Measurements from ENCODE around the gene TBRG4.

TBRG4 gene

DNA sequence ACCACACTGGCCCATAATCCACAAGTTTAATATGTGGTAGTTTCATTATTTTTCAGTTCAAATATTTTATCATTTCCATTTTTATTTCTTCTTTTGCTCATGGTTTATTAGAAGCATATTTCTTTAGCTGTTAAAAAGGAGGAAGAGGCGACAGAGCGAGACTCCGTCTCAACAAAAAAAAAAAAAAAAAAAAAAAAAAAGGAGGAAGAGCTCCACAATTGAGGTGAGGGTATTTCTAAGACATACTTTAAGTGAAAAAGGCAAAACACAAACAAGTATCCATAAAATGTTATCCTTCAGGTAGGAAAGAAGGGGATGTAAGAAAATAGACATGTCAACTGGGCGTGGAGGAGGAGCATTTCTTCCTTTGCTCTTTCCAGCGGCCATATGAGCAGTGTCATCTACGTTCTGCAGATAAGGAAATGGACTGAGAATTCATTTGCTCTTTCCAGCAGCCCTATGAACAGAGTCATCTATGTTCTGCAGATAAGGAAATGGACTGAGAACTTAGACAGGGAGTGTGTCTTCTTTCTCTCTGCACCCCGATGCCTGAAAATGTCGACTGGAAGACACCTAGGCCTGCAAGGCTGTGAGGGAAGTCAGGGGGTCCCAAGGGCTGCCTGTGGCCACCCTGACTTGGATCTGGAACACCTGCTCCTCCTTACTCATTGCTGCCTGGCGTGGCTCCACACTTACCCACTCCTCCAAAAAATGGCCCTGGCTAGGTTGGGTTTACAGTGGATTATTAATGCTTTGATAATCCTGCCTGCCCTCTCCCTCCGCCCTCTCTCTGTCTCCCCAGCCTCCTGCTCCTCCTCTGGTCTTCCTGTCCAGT, 27.2 kb upstream of the TBRG4 start:
- no peaks in the 10 kb centered on the region for H3K79me2 ChIP-seq (ENCODE audit: insufficient read depth, low read length)
- no peaks in the 10 kb centered on the region for H3K9me2 ChIP-seq (replicated peaks; ENCODE audit: low read depth, low read length)
- no peaks in the 10 kb centered on the region for H3F3A ChIP-seq (ENCODE audit: low read depth)
- no peak overlapping the region for H3K4me2 ChIP-seq (ENCODE audit: low read depth, low read length, poor library complexity, severe bottlenecking)
- H3K4me3 ChIP-seq (ENCODE audit: low read length, poor library complexity, severe bottlenecking) = no peak overlapping the region
- no peaks in the 10 kb centered on the region for H4K20me1 ChIP-seq (ENCODE audit: insufficient read depth, low read length, poor library complexity, severe bottlenecking)
- no peaks in the 10 kb centered on the region for H3K9me3 ChIP-seq (ENCODE audit: insufficient read depth, low read depth, low read length)
- no peak for TF ChIP-seq EZH2phosphoT487 (IDR thresholded peaks at IDR 0.05; ENCODE audit: borderline replicate concordance)
- TF ChIP-seq, protein P1, sequence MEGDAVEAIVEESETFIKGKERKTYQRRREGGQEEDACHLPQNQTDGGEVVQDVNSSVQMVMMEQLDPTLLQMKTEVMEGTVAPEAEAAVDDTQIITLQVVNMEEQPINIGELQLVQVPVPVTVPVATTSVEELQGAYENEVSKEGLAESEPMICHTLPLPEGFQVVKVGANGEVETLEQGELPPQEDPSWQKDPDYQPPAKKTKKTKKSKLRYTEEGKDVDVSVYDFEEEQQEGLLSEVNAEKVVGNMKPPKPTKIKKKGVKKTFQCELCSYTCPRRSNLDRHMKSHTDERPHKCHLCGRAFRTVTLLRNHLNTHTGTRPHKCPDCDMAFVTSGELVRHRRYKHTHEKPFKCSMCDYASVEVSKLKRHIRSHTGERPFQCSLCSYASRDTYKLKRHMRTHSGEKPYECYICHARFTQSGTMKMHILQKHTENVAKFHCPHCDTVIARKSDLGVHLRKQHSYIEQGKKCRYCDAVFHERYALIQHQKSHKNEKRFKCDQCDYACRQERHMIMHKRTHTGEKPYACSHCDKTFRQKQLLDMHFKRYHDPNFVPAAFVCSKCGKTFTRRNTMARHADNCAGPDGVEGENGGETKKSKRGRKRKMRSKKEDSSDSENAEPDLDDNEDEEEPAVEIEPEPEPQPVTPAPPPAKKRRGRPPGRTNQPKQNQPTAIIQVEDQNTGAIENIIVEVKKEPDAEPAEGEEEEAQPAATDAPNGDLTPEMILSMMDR (conservative IDR thresholded peaks at IDR 0.05; ENCODE audit: low read length) = no peak
- no peaks in the 10 kb centered on the region for H3K36me3 ChIP-seq (ENCODE audit: insufficient read depth, low read length)
- 0 out of 2 replicates have a peak overlapping the region, but pooled peaks have one; percentile 33 for H2AFZ ChIP-seq (ENCODE audit: low read length)
- no peak overlapping the region for H3K9ac ChIP-seq (ENCODE audit: low read depth, low read length, poor library complexity, severe bottlenecking)
- no peaks in the 10 kb centered on the region for H3K27me3 ChIP-seq (ENCODE audit: insufficient read depth, low read length, poor library complexity, severe bottlenecking)
- peaks cover 4% of the 10 kb centered on the region for H3K4me1 ChIP-seq (ENCODE audit: insufficient read depth, low read length, poor library complexity, severe bottlenecking)

DNA sequence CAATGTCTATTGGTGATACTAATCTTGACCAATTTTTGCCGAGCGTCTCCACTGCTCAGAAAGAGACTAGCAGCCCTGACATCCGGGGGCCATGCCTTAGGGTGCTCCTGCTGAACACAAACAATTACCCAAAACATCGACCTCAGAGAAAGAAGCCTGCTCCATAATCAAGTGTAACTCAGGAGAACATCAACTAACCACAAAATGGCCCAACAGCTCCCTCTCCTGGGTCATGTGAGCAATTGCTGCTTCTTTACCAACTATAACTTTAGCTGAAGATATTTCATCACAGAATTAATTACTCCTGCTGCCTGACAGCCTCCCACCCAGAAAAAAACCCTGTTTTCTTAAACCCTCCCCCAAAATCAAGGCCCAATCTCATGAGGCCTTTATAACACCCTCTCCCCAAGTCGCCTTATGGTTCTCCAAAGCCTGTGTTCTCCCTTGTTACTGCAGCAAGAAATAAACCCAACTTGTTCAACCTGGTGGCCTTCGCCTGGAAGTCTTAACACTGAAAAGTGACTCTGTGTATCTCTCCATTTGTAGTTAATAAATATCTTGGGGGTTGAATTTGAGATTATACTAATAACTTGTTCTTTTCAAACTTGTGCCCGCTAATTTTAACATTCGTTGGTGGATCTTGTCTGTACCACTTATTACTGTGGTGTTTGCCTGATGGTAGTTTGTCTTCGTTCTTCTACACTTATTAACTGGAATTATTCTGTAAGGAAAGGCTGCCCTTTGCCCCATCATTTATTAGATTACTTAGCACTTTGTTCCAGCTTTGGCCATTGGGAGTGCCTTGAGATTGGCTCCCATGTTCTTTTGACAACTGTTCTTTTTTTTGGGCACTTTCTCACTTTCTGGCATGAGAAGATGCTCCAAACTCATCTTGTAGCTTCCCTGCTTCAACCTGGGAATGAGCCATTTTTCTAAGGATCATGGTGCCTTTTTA, 24.9 kb upstream of the TBRG4 start:
- Histone ChIP-seq H3K79me2 (ENCODE audit: insufficient read depth, low read length) (no peaks in the 10 kb centered on the region), H3K27me3 (ENCODE audit: insufficient read depth, low read length, poor library complexity, severe bottlenecking) (no peaks in the 10 kb centered on the region), H3F3A (ENCODE audit: low read depth) (no peaks in the 10 kb centered on the region), H3K9me3 (ENCODE audit: insufficient read depth, low read depth, low read length) (no peaks in the 10 kb centered on the region), H3K9me2 (replicated peaks; ENCODE audit: low read depth, low read length) (no peaks in the 10 kb centered on the region), H3K9ac (ENCODE audit: low read depth, low read length, poor library complexity, severe bottlenecking) (no peak overlapping the region), H4K20me1 (ENCODE audit: insufficient read depth, low read length, poor library complexity, severe bottlenecking) (no peaks in the 10 kb centered on the region), H3K4me3 (ENCODE audit: low read length, poor library complexity, severe bottlenecking) (no peak overlapping the region), H2AFZ (ENCODE audit: low read length) (peak overlapping the region; percentile 26; the same call in 1 of the 2 replicates), H3K36me3 (ENCODE audit: insufficient read depth, low read length) (no peaks in the 10 kb centered on the region), H3K4me1 (ENCODE audit: insufficient read depth, low read length, poor library complexity, severe bottlenecking) (peaks cover 4% of the 10 kb centered on the region), H3K4me2 (ENCODE audit: low read depth, low read length, poor library complexity, severe bottlenecking) (no peak overlapping the region)
- TF ChIP-seq EZH2phosphoT487 (IDR thresholded peaks at IDR 0.05; ENCODE audit: borderline replicate concordance) = no peak
- TF ChIP-seq, protein P1 (conservative IDR thresholded peaks at IDR 0.05; ENCODE audit: low read length) = peak; percentile 92

DNA sequence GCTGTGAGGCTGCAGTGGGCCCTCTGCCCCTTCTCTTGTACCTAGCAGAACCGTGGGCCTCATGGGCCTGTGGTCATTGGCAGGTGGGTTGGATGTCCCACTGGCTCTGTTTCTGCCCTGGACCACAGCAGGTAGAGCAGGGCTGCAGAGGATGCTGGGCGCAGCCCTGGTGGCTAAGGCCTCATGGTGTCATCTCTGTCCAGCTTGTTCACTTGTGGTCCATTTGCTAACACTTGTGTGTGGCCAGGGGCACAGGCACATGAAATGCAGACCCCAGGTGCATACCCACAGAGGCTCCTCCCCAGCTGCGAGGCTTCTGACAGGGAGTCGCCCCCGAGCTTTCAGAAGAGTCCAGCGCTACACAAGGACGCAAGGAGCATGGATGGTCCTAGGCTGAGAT, 22.4 kb upstream of the TBRG4 start:
- H3K79me2 ChIP-seq (ENCODE audit: insufficient read depth, low read length) = no peaks in the 10 kb centered on the region
- H2AFZ ChIP-seq (ENCODE audit: low read length) = no peak overlapping the region
- H3K9me2 ChIP-seq (replicated peaks; ENCODE audit: low read depth, low read length) = no peaks in the 10 kb centered on the region
- peaks cover 4% of the 10 kb centered on the region for H3K4me1 ChIP-seq (ENCODE audit: insufficient read depth, low read length, poor library complexity, severe bottlenecking)
- H3K4me2 ChIP-seq (ENCODE audit: low read depth, low read length, poor library complexity, severe bottlenecking) = no peak overlapping the region
- no peaks in the 10 kb centered on the region for H3F3A ChIP-seq (ENCODE audit: low read depth)
- H4K20me1 ChIP-seq (ENCODE audit: insufficient read depth, low read length, poor library complexity, severe bottlenecking) = no peaks in the 10 kb centered on the region
- no peaks in the 10 kb centered on the region for H3K9me3 ChIP-seq (ENCODE audit: insufficient read depth, low read depth, low read length)
- TF ChIP-seq, protein P1 (conservative IDR thresholded peaks at IDR 0.05; ENCODE audit: low read length) = no peak
- no peak for TF ChIP-seq EZH2phosphoT487 (IDR thresholded peaks at IDR 0.05; ENCODE audit: borderline replicate concordance)
- H3K4me3 ChIP-seq (ENCODE audit: low read length, poor library complexity, severe bottlenecking) = no peak overlapping the region
- no peaks in the 10 kb centered on the region for H3K27me3 ChIP-seq (ENCODE audit: insufficient read depth, low read length, poor library complexity, severe bottlenecking)
- H3K9ac ChIP-seq (ENCODE audit: low read depth, low read length, poor library complexity, severe bottlenecking) = no peak overlapping the region
- no peaks in the 10 kb centered on the region for H3K36me3 ChIP-seq (ENCODE audit: insufficient read depth, low read length)

Data from Loucy (cell line).